HG03558 (cell line): ENCODE results near the gene GATA2.

Experiments used
- ATAC-seq: cut with Tn5 transposase; IDR thresholded peaks from one replicate; pipeline ENCODE4 v1.9.1; 2021; ENCODE audit warnings: moderate number of reproducible peaks; ENCODE audit not compliant: unreplicated experiment; ENCODE audit errors: extremely low read depth

GATA2 gene

GRCh38 chr3:128489674-128489926 is 3.4 kb downstream of the GATA2 start:
- ATAC-seq: no peak

- ATAC-seq: no peak
Observed at GRCh38 chr3:128488991-128489673, 3.9 kb downstream of the GATA2 start.

GRCh38 chr3:128488636-128488990 is 4.4 kb downstream of the GATA2 start:
- ATAC-seq: no peak

GRCh38 chr3:128487813-128488635 is 5.0 kb downstream of the GATA2 start:
- no peak for ATAC-seq

- ATAC-seq: no peak
Observed at GRCh38 chr3:128487538-128487812, 5.5 kb downstream of the GATA2 start.

GRCh38 chr3:128486681-128487537 is 6.1 kb downstream of the GATA2 start:
- ATAC-seq: no peak

- ATAC-seq: no peak
Observed at GRCh38 chr3:128486205-128486628, 6.8 kb downstream of the GATA2 start.

GRCh38 chr3:128485282-128486204 is 7.5 kb downstream of the GATA2 start:
- ATAC-seq: no peak

- ATAC-seq: no peak
Observed at GRCh38 chr3:128484404-128485281, 8.4 kb downstream of the GATA2 start.

- ATAC-seq: no peak
Observed at GRCh38 chr3:128483657-128484403, 9.2 kb downstream of the GATA2 start.

GRCh38 chr3:128482666-128483656 is 10.0 kb downstream of the GATA2 start:
- no peak for ATAC-seq

GRCh38 chr3:128482175-128482574 is 10.8 kb downstream of the GATA2 start:
- ATAC-seq: no peak

- ATAC-seq: no peak
Observed at GRCh38 chr3:128481438-128481942, 11.5 kb downstream of the GATA2 start.

- ATAC-seq: no peak
Observed at GRCh38 chr3:128480717-128481437, 12.1 kb downstream of the GATA2 start.

- ATAC-seq: no peak
Observed at GRCh38 chr3:128480278-128480677, 12.7 kb downstream of the GATA2 start.

- ATAC-seq: no peak
Observed at GRCh38 chr3:128479558-128480086, 13.4 kb downstream of the GATA2 start.
